Neural cell (in vitro differentiated cells): ENCODE data around the gene KCNMB2.

Experiments
- EP300 ChIP-seq: fragments of 450-650 bp; conservative IDR thresholded peaks from 2 replicates; pipeline ENCODE4 v1.6.1; 2014; ENCODE audit warnings: antibody characterized with exemption, mild to moderate bottlenecking, moderate library complexity; ENCODE audit not compliant: poor library complexity, severe bottlenecking
- EZH2 ChIP-seq: fragments of 200-600, 300-800 bp; shearing (Covaris generic), sonication (generic); IDR thresholded peaks from 2 replicates; pipeline ENCODE4 v1.6.1; 2014; ENCODE audit warnings: antibody characterized with exemption, low read length, borderline replicate concordance, mild to moderate bottlenecking; ENCODE audit not compliant: insufficient read depth, poor library complexity, severe bottlenecking
- MXI1 ChIP-seq: fragments of 450-650 bp; conservative IDR thresholded peaks from 2 replicates; pipeline ENCODE4 v1.6.1; 2014; ENCODE audit warnings: antibody characterized with exemption, mild to moderate bottlenecking; ENCODE audit not compliant: poor library complexity, severe bottlenecking
- POLR2AphosphoS5 ChIP-seq: IDR thresholded peaks from 2 replicates; pipeline ENCODE4 v1.6.1; 2012
- RAD21 ChIP-seq: fragments of 450-650 bp; conservative IDR thresholded peaks from 2 replicates; pipeline ENCODE4 v1.6.1; 2014; ENCODE audit warnings: antibody characterized with exemption, mild to moderate bottlenecking, moderate library complexity
- TF ChIP-seq, protein P1 (sequence below): fragments of 450-650 bp; IDR thresholded peaks from 2 replicates; pipeline ENCODE4 v1.5.1; 2014; ENCODE audit warnings: antibody characterized with exemption, mild to moderate bottlenecking, moderate library complexity; ENCODE audit not compliant: poor library complexity, severe bottlenecking
- TF ChIP-seq, protein P2 (sequence below): IDR thresholded peaks from 2 replicates; pipeline ENCODE4 v1.6.1; 2012; ENCODE audit warnings: borderline replicate concordance

DNA sequence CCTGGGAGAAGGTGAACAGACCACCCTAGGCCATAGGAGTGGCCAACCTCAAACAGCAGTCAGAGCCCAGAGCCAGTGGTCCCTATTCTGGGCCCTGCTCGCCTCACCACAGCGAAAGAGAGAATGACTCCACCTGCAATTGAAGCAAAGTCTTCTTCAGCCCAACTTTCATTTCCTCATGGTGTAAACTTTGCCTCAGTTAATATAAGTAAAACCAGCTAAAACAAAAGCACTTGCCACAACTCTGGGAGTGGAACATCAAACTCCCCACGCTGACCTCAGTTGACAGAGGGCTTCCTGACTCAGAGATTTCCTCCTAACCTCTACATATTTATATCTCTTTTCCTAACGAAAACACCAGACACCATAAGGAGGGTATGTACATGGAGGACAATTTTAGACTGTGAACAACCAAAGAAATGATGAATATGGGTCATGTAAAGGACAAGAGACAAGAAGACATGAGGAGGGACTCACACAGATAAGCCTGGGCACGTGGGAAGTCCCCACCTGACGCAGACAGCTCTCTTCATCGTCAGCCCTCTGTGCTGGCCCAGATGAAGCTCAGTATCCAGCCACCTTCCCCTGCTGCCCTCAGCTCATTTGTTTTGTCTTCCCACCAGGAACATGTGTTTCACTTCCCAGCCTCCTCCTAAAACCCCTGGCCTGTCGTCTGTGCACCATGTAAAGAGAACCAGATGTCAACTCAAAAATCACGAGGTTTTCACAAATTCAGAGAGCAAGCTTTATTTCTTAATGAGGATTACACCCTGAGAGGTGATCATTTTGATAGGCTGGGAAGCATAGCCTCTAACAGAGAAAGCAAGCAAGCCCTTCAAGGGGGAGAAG, 140.9 kb downstream of the KCNMB2 start:
- TF ChIP-seq, protein P1, sequence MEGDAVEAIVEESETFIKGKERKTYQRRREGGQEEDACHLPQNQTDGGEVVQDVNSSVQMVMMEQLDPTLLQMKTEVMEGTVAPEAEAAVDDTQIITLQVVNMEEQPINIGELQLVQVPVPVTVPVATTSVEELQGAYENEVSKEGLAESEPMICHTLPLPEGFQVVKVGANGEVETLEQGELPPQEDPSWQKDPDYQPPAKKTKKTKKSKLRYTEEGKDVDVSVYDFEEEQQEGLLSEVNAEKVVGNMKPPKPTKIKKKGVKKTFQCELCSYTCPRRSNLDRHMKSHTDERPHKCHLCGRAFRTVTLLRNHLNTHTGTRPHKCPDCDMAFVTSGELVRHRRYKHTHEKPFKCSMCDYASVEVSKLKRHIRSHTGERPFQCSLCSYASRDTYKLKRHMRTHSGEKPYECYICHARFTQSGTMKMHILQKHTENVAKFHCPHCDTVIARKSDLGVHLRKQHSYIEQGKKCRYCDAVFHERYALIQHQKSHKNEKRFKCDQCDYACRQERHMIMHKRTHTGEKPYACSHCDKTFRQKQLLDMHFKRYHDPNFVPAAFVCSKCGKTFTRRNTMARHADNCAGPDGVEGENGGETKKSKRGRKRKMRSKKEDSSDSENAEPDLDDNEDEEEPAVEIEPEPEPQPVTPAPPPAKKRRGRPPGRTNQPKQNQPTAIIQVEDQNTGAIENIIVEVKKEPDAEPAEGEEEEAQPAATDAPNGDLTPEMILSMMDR: no peak
- TF ChIP-seq POLR2AphosphoS5: no peak
- TF ChIP-seq MXI1: no peak
- TF ChIP-seq EZH2: no peak
- no peak for TF ChIP-seq RAD21
- TF ChIP-seq EP300: no peak
- TF ChIP-seq, protein P2, sequence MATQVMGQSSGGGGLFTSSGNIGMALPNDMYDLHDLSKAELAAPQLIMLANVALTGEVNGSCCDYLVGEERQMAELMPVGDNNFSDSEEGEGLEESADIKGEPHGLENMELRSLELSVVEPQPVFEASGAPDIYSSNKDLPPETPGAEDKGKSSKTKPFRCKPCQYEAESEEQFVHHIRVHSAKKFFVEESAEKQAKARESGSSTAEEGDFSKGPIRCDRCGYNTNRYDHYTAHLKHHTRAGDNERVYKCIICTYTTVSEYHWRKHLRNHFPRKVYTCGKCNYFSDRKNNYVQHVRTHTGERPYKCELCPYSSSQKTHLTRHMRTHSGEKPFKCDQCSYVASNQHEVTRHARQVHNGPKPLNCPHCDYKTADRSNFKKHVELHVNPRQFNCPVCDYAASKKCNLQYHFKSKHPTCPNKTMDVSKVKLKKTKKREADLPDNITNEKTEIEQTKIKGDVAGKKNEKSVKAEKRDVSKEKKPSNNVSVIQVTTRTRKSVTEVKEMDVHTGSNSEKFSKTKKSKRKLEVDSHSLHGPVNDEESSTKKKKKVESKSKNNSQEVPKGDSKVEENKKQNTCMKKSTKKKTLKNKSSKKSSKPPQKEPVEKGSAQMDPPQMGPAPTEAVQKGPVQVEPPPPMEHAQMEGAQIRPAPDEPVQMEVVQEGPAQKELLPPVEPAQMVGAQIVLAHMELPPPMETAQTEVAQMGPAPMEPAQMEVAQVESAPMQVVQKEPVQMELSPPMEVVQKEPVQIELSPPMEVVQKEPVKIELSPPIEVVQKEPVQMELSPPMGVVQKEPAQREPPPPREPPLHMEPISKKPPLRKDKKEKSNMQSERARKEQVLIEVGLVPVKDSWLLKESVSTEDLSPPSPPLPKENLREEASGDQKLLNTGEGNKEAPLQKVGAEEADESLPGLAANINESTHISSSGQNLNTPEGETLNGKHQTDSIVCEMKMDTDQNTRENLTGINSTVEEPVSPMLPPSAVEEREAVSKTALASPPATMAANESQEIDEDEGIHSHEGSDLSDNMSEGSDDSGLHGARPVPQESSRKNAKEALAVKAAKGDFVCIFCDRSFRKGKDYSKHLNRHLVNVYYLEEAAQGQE: no peak
